Prostate gland (tissue), 2 donors: ENCODE results near the gene POLR3C.

Source experiments
- POLR2AphosphoS5 ChIP-seq: sonication (generic); formaldehyde crosslinking; IDR thresholded peaks from one replicate; pipeline ENCODE4 v1.6.1; 2017; ENCODE audit warnings: antibody characterized with exemption
- TF ChIP-seq, protein P1 (sequence below), 4 experiments: fragments of 200-600 bp in 2 of 4; fragments of 450-650 bp in 2 of 4; sonication (generic) in 2 of 4; IDR thresholded peaks; 1 replicate in 3 of 4; 2 replicates in 1 of 4; pipeline ENCODE4 v1.5.1; 2016 to 2019; ENCODE audit warnings: antibody characterized with exemption in 4 of 4, mild to moderate bottlenecking in 2 of 4, moderate library complexity in 2 of 4

DNA sequence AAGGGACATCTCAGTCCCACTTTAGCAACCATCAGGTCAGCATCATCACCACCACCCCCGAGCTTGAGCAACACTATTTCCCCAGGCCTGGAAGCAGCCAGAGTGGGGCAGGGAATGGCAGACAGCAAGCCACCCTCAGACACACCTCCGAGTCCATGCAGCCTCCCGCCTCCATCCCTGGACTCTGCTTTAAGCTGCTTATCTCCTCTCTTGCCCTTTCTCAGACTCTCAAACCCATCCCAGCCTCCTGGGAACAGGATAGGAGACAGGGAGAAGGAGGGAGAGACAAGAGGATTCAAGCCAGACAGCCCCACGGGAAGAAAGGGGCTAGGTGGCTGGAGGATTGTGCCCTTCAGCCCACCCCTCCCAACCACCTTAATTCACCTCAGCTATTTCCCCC is 33.2 kb downstream of the POLR3C start:
- TF ChIP-seq POLR2AphosphoS5 = no peak
- TF ChIP-seq, protein P1, sequence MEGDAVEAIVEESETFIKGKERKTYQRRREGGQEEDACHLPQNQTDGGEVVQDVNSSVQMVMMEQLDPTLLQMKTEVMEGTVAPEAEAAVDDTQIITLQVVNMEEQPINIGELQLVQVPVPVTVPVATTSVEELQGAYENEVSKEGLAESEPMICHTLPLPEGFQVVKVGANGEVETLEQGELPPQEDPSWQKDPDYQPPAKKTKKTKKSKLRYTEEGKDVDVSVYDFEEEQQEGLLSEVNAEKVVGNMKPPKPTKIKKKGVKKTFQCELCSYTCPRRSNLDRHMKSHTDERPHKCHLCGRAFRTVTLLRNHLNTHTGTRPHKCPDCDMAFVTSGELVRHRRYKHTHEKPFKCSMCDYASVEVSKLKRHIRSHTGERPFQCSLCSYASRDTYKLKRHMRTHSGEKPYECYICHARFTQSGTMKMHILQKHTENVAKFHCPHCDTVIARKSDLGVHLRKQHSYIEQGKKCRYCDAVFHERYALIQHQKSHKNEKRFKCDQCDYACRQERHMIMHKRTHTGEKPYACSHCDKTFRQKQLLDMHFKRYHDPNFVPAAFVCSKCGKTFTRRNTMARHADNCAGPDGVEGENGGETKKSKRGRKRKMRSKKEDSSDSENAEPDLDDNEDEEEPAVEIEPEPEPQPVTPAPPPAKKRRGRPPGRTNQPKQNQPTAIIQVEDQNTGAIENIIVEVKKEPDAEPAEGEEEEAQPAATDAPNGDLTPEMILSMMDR (IDR thresholded peaks at IDR 0.05) = no peak
